Breast epithelium (tissue), 3 donors: ENCODE data around the gene DCBLD1.

Experiments used
- CTCF ChIP-seq, 3 donors: fragments of 450-650 bp; IDR thresholded peaks; one replicate each; pipeline ENCODE4 v1.5.1; 2016 to 2017; ENCODE audit warnings: antibody characterized with exemption in 3 of 3, mild to moderate bottlenecking in 3 of 3, moderate library complexity in 3 of 3
- POLR2A ChIP-seq: fragments of 450-650 bp; IDR thresholded peaks from one replicate; pipeline ENCODE4 v1.6.1; 2016; ENCODE audit warnings: antibody characterized with exemption, mild to moderate bottlenecking, moderate library complexity

GRCh38 chr6:117448011-117448410 is 34.5 kb upstream of the DCBLD1 start:
- no peak for TF ChIP-seq POLR2A
- TF ChIP-seq CTCF (IDR thresholded peaks at IDR 0.05) = no peak
